Adipocyte (in vitro differentiated cells): Measurements from ENCODE around the gene SLC6A5.

ENCODE experiments used
- DNase-seq: peaks from one replicate; pipeline ENCODE4 v3.0.0-alpha.2; 2015; ENCODE audit warnings: low read depth
- H3K27me3 ChIP-seq: replicated peaks from 2 replicates; pipeline ENCODE4 v1.7.0; 2013; ENCODE audit warnings: mild to moderate bottlenecking, low read length, moderate library complexity; ENCODE audit not compliant: control insufficient read depth, insufficient read depth
- H3K36me3 ChIP-seq: 2 replicates; pipeline ENCODE4 v1.7.0; 2013; ENCODE audit warnings: low read length, mild to moderate bottlenecking, moderate library complexity; ENCODE audit not compliant: control insufficient read depth, insufficient read depth, severe bottlenecking
- H3K4me1 ChIP-seq: 2 replicates; pipeline ENCODE4 v1.7.0; 2013; ENCODE audit warnings: mild to moderate bottlenecking, low read length, moderate library complexity; ENCODE audit not compliant: control insufficient read depth, insufficient read depth
- H3K4me3 ChIP-seq: 2 replicates; pipeline ENCODE4 v1.7.0; 2013; ENCODE audit warnings: mild to moderate bottlenecking, low read length, moderate library complexity
- H3K9ac ChIP-seq: 2 replicates; pipeline ENCODE4 v1.7.0; 2013; ENCODE audit warnings: mild to moderate bottlenecking, low read length, moderate library complexity
- H3K9me3 ChIP-seq: 2 replicates; pipeline ENCODE4 v1.7.0; 2013; ENCODE audit warnings: mild to moderate bottlenecking, low read length, moderate library complexity; ENCODE audit not compliant: control insufficient read depth

The SLC6A5 gene

GRCh38 chr11:20597154-20597679, 2.2 kb upstream of the SLC6A5 start:
- H3K4me1 ChIP-seq, result no peaks in the 10 kb centered on the region
- no peak overlapping the region for H3K9ac ChIP-seq
- peaks cover 5% of the 10 kb centered on the region for H3K9me3 ChIP-seq
- peaks cover 83% of the 10 kb centered on the region for H3K27me3 ChIP-seq
- H3K36me3 ChIP-seq, result no peaks in the 10 kb centered on the region
- no peak overlapping the region for H3K4me3 ChIP-seq
- no peak for DNase-seq

GRCh38 chr11:20597680-20598484, 1.5 kb upstream of the SLC6A5 start:
- H3K4me3 ChIP-seq, result no peak overlapping the region
- H3K9ac ChIP-seq, result no peak overlapping the region
- peaks cover 90% of the 10 kb centered on the region for H3K27me3 ChIP-seq
- no peaks in the 10 kb centered on the region for H3K4me1 ChIP-seq
- DNase-seq, result no peak
- H3K9me3 ChIP-seq, result peaks cover 5% of the 10 kb centered on the region
- H3K36me3 ChIP-seq, result no peaks in the 10 kb centered on the region

GRCh38 chr11:20598492-20598891, 916 bp upstream of the SLC6A5 start:
- peaks cover 5% of the 10 kb centered on the region for H3K9me3 ChIP-seq
- no peaks in the 10 kb centered on the region for H3K4me1 ChIP-seq
- peaks cover 93% of the 10 kb centered on the region for H3K27me3 ChIP-seq
- no peak overlapping the region for H3K9ac ChIP-seq
- H3K4me3 ChIP-seq, result no peak overlapping the region
- DNase-seq, result no peak
- H3K36me3 ChIP-seq, result no peaks in the 10 kb centered on the region

GRCh38 chr11:20600020-20600346, 575 bp downstream of the SLC6A5 start:
- Histone ChIP-seq H3K4me3 (no peak overlapping the region), H3K4me1 (no peaks in the 10 kb centered on the region), H3K27me3 (peaks cover 97% of the 10 kb centered on the region), H3K36me3 (no peaks in the 10 kb centered on the region), H3K9ac (no peak overlapping the region), H3K9me3 (peaks cover 5% of the 10 kb centered on the region)
- DNase-seq, result no peak

- H3K4me3 ChIP-seq, result no peak overlapping the region
- H3K4me1 ChIP-seq, result no peaks in the 10 kb centered on the region
- peaks cover 99% of the 10 kb centered on the region for H3K27me3 ChIP-seq
- H3K9me3 ChIP-seq, result peaks cover 5% of the 10 kb centered on the region
- DNase-seq, result no peak
- H3K9ac ChIP-seq, result no peak overlapping the region
- H3K36me3 ChIP-seq, result no peaks in the 10 kb centered on the region
These were observed 1.1 kb downstream of the SLC6A5 start for GRCh38 chr11:20600551-20600950.

GRCh38 chr11:20601221-20601914, 2.0 kb downstream of the SLC6A5 start:
- no peak for DNase-seq
- Histone ChIP-seq H3K4me1 (no peaks in the 10 kb centered on the region), H3K9ac (no peak overlapping the region), H3K4me3 (no peak overlapping the region), H3K36me3 (no peaks in the 10 kb centered on the region), H3K9me3 (peaks cover 5% of the 10 kb centered on the region), H3K27me3 (peaks cover 99% of the 10 kb centered on the region)

GRCh38 chr11:20604295-20604803, 4.9 kb downstream of the SLC6A5 start:
- Histone ChIP-seq H3K36me3 (no peaks in the 10 kb centered on the region), H3K4me3 (no peak overlapping the region), H3K9ac (no peak overlapping the region), H3K27me3 (peaks cover 99% of the 10 kb centered on the region), H3K4me1 (no peaks in the 10 kb centered on the region), H3K9me3 (no peaks in the 10 kb centered on the region)
- DNase-seq, result no peak

GRCh38 chr11:20604864-20605601, 5.6 kb downstream of the SLC6A5 start:
- no peak overlapping the region for H3K9ac ChIP-seq
- H3K4me1 ChIP-seq, result no peaks in the 10 kb centered on the region
- H3K27me3 ChIP-seq, result peaks cover 95% of the 10 kb centered on the region
- no peak for DNase-seq
- no peak overlapping the region for H3K4me3 ChIP-seq
- H3K9me3 ChIP-seq, result no peaks in the 10 kb centered on the region
- H3K36me3 ChIP-seq, result no peaks in the 10 kb centered on the region

- H3K36me3 ChIP-seq, result no peaks in the 10 kb centered on the region
- no peaks in the 10 kb centered on the region for H3K9me3 ChIP-seq
- no peak for DNase-seq
- H3K9ac ChIP-seq, result no peak overlapping the region
- H3K4me3 ChIP-seq, result no peak overlapping the region
- peaks cover 93% of the 10 kb centered on the region for H3K27me3 ChIP-seq
- no peaks in the 10 kb centered on the region for H3K4me1 ChIP-seq
These were observed 6.2 kb downstream of the SLC6A5 start for GRCh38 chr11:20605602-20606091.

GRCh38 chr11:20608934-20609333, 9.5 kb downstream of the SLC6A5 start:
- Histone ChIP-seq H3K4me1 (peaks cover 11% of the 10 kb centered on the region), H3K9ac (no peak overlapping the region), H3K27me3 (peaks cover 75% of the 10 kb centered on the region), H3K9me3 (no peaks in the 10 kb centered on the region), H3K36me3 (no peaks in the 10 kb centered on the region), H3K4me3 (no peak overlapping the region)
- DNase-seq, result no peak
